ENCODE measurements around the gene STK32C.

The STK32C gene

GRCh38 chr10:132243141-132243540 lies 64.6 kb downstream of the STK32C start:
- DNase-seq, result no peak

- no peak for DNase-seq
Measured at GRCh38 chr10:132242103-132242840, 65.5 kb downstream of the STK32C start.

GRCh38 chr10:132241496-132241895 lies 66.3 kb downstream of the STK32C start:
- no peak for DNase-seq

- no peak for DNase-seq
Measured at GRCh38 chr10:132241086-132241485, 66.7 kb downstream of the STK32C start.

- no peak for DNase-seq
Measured at GRCh38 chr10:132240581-132240980, 67.2 kb downstream of the STK32C start.

GRCh38 chr10:132240156-132240555 lies 67.6 kb downstream of the STK32C start:
- DNase-seq, result no peak

- no peak for DNase-seq
Measured at GRCh38 chr10:132239126-132240031, 68.4 kb downstream of the STK32C start.

GRCh38 chr10:132238371-132239125 lies 69.2 kb downstream of the STK32C start:
- no peak for DNase-seq

- no peak for DNase-seq
Measured at GRCh38 chr10:132237871-132238270, 69.9 kb downstream of the STK32C start.

- no peak for DNase-seq
Measured at GRCh38 chr10:132237396-132237795, 70.4 kb downstream of the STK32C start.

GRCh38 chr10:132236881-132237280 lies 70.9 kb downstream of the STK32C start:
- no peak for DNase-seq

- DNase-seq, result no peak
Measured at GRCh38 chr10:132236161-132236560, 71.6 kb downstream of the STK32C start.

GRCh38 chr10:132234860-132235259 lies 72.9 kb downstream of the STK32C start:
- DNase-seq, result no peak

- DNase-seq, result no peak
Measured at GRCh38 chr10:132233501-132234085, 74.2 kb downstream of the STK32C start.

- no peak for DNase-seq
Measured at GRCh38 chr10:132232981-132233380, 74.8 kb downstream of the STK32C start.

- DNase-seq, result no peak
Measured at GRCh38 chr10:132232023-132232951, 75.5 kb downstream of the STK32C start.

GRCh38 chr10:132231656-132232022 lies 76.1 kb downstream of the STK32C start:
- DNase-seq, result no peak

GRCh38 chr10:132230557-132231210 lies 77.1 kb downstream of the STK32C start:
- DNase-seq, result no peak

GRCh38 chr10:132229834-132230556 lies 77.8 kb downstream of the STK32C start:
- DNase-seq, result no peak

- no peak for DNase-seq
Measured at GRCh38 chr10:132229096-132229495, 78.7 kb downstream of the STK32C start.

- no peak for DNase-seq
Measured at GRCh38 chr10:132228616-132229015, 79.1 kb downstream of the STK32C start.

All from NCI-H1105 treated with DMSO at 0.1 percent for 48 hours (cell line).